HG03196 (cell line): ENCODE measurements around the gene ANKRD28.
"Not testable (repeated sequence)": the region's sequence is repeated elsewhere in the genome, so short reads cannot be mapped to it uniquely, and the experiment has no call there.

Experiments used
- ATAC-seq: cut with Tn5 transposase; IDR thresholded peaks from one replicate; pipeline ENCODE4 v1.9.1; 2021; ENCODE audit not compliant: unreplicated experiment

The ANKRD28 gene

GRCh38 chr3:15778332-15778858 is 19.4 kb downstream of the ANKRD28 start:
- ATAC-seq = no peak

GRCh38 chr3:15774931-15775560 is 22.7 kb downstream of the ANKRD28 start:
- ATAC-seq = not testable (repeated sequence)

- ATAC-seq = no peak
These were observed 26.3 kb downstream of the ANKRD28 start for GRCh38 chr3:15771444-15771843.

GRCh38 chr3:15769256-15769915 is 28.4 kb downstream of the ANKRD28 start:
- no peak for ATAC-seq

GRCh38 chr3:15768421-15769255 is 29.1 kb downstream of the ANKRD28 start:
- peak; percentile 94 for ATAC-seq

GRCh38 chr3:15766406-15766805 is 31.4 kb downstream of the ANKRD28 start:
- ATAC-seq = no peak

GRCh38 chr3:15758295-15758694 is 39.5 kb downstream of the ANKRD28 start:
- no peak for ATAC-seq

- no peak for ATAC-seq
These were observed 40.0 kb downstream of the ANKRD28 start for GRCh38 chr3:15757824-15758223.

GRCh38 chr3:15756505-15756904 is 41.3 kb downstream of the ANKRD28 start:
- ATAC-seq = no peak

- ATAC-seq = no peak
These were observed 42.0 kb downstream of the ANKRD28 start for GRCh38 chr3:15755780-15756179.

- no peak for ATAC-seq
These were observed 42.6 kb downstream of the ANKRD28 start for GRCh38 chr3:15755181-15755580.

GRCh38 chr3:15754047-15754446 is 43.7 kb downstream of the ANKRD28 start:
- ATAC-seq = no peak

GRCh38 chr3:15753056-15753710 is 44.6 kb downstream of the ANKRD28 start:
- no peak for ATAC-seq

GRCh38 chr3:15750879-15751278 is 46.9 kb downstream of the ANKRD28 start:
- ATAC-seq = no peak

GRCh38 chr3:15750143-15750542 is 47.6 kb downstream of the ANKRD28 start:
- ATAC-seq = no peak

- not testable (repeated sequence) for ATAC-seq
These were observed 51.9 kb downstream of the ANKRD28 start for GRCh38 chr3:15745896-15746295.

- no peak for ATAC-seq
These were observed 53.6 kb downstream of the ANKRD28 start for GRCh38 chr3:15744176-15744575.

GRCh38 chr3:15743587-15744009 is 54.2 kb downstream of the ANKRD28 start:
- ATAC-seq = no peak

- not testable (repeated sequence) for ATAC-seq
These were observed 55.5 kb downstream of the ANKRD28 start for GRCh38 chr3:15742236-15742635.

GRCh38 chr3:15738616-15739005 is 59.2 kb downstream of the ANKRD28 start:
- ATAC-seq = not testable (repeated sequence)

- no peak for ATAC-seq
These were observed 66.8 kb downstream of the ANKRD28 start for GRCh38 chr3:15731024-15731423.
